ENCODE measurements around the gene SFSWAP. TPM values are rescaled to one million over a fixed set of nuclear protein-coding genes. Genes with fewer than 3 reads are reported as not detected.
"Not testable (repeated sequence)": the region's sequence is repeated elsewhere in the genome, so short reads cannot be mapped to it uniquely, and the experiment has no call there.

SFSWAP gene
- total RNA-seq, 2 experiments from 2014 or later = 54.9 to 55.9 TPM

GRCh38 chr12:131701705-131702572 lies 9.0 kb upstream of the SFSWAP start:
- no peak overlapping the region for H3K4me3 Mint-ChIP-seq
- peak; percentile 30 for DNase-seq
- CTCF ChIA-PET = no interaction called here
- H3K27ac Mint-ChIP-seq = no peak overlapping the region
- ATAC-seq = no peak
- peaks cover 6% of the 10 kb centered on the region for H3K27me3 Mint-ChIP-seq
- peaks cover 7% of the 10 kb centered on the region for H3K4me1 Mint-ChIP-seq
- no peaks in the 10 kb centered on the region for H3K36me3 Mint-ChIP-seq
- peaks cover 3% of the 10 kb centered on the region for H3K9me3 Mint-ChIP-seq (ENCODE audit: low read depth)

GRCh38 chr12:131702573-131702877 lies 8.4 kb upstream of the SFSWAP start:
- Mint-ChIP-seq H3K4me3 (no peak overlapping the region), H3K27ac (no peak overlapping the region), H3K36me3 (no peaks in the 10 kb centered on the region), H3K27me3 (peaks cover 6% of the 10 kb centered on the region), H3K4me1 (peaks cover 7% of the 10 kb centered on the region), H3K9me3 (ENCODE audit: low read depth) (peaks cover 3% of the 10 kb centered on the region)
- CTCF ChIA-PET = no interaction called here
- ATAC-seq (no peak), DNase-seq (no peak)

- CTCF ChIA-PET = no interaction called here
- H3K27me3 Mint-ChIP-seq = peaks cover 6% of the 10 kb centered on the region
- no peak overlapping the region for H3K4me3 Mint-ChIP-seq
- no peak for DNase-seq
- no peak for ATAC-seq
- H3K4me1 Mint-ChIP-seq = peaks cover 7% of the 10 kb centered on the region
- H3K36me3 Mint-ChIP-seq = no peaks in the 10 kb centered on the region
- H3K27ac Mint-ChIP-seq = no peak overlapping the region
- H3K9me3 Mint-ChIP-seq (ENCODE audit: low read depth) = peaks cover 3% of the 10 kb centered on the region
These were observed 7.7 kb upstream of the SFSWAP start for GRCh38 chr12:131703161-131703560.

- no peak overlapping the region for H3K4me3 Mint-ChIP-seq
- peaks cover 2% of the 10 kb centered on the region for H3K27me3 Mint-ChIP-seq
- H3K27ac Mint-ChIP-seq = no peak overlapping the region
- DNase-seq (no peak), ATAC-seq (no peak)
- peaks cover 4% of the 10 kb centered on the region for H3K36me3 Mint-ChIP-seq
- peaks cover 7% of the 10 kb centered on the region for H3K4me1 Mint-ChIP-seq
- CTCF ChIA-PET = no interaction called here
- H3K9me3 Mint-ChIP-seq (ENCODE audit: low read depth) = peaks cover 6% of the 10 kb centered on the region
These were observed 6.4 kb upstream of the SFSWAP start for GRCh38 chr12:131704509-131704908.

DNA sequence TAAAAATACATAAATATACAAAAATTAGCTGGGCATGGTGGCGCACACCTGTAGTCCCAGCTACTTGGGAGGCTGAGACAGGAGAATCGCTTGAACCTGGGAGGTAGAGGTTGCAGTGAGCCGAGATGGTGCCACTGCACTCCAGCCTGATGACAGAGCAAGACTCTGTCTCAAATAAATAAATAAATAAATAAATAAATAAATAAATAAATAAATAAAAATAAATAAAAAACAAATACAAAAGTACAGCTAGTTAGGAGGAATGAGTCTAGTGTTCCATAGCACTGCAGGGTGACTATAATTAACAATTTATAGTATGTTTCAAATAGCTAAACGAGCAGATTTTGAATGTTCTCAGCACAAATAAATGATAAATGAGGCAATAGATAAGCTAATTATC lies 4.2 kb upstream of the SFSWAP start:
- ATAC-seq; CTCF ChIA-PET; DNase-seq; H3K27ac Mint-ChIP-seq; H3K36me3 Mint-ChIP-seq; H3K9me3 Mint-ChIP-seq (ENCODE audit: low read depth); H3K4me3 Mint-ChIP-seq; H3K27me3 Mint-ChIP-seq: not testable (repeated sequence)
- H3K4me1 Mint-ChIP-seq = peaks cover 15% of the 10 kb centered on the region

DNA sequence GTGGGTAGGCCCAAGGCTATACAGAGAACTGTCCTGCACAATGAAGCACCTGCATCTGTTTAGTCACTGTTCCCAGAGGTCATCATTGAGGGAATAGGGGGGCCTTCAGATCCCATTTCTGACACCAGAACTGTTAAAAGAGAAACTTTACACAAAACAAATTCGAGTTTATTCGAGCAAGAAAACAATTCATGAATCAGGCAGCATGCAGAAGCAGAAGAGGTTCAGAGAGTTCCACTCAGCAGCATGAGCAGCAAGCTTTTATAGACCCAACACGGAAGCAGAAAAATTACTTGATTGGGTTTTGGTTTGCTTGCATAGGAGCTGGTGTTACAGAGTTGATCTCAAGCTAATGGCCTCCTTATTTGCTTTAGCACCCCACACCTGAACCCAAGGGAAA lies 1.7 kb upstream of the SFSWAP start:
- peak overlapping the region; percentile 99 for H3K4me3 Mint-ChIP-seq
- peaks cover 24% of the 10 kb centered on the region for H3K4me1 Mint-ChIP-seq
- CTCF ChIA-PET = no interaction called here
- no peak overlapping the region for H3K27ac Mint-ChIP-seq
- ATAC-seq = no peak
- H3K9me3 Mint-ChIP-seq (ENCODE audit: low read depth) = peaks cover 6% of the 10 kb centered on the region
- peaks cover 10% of the 10 kb centered on the region for H3K36me3 Mint-ChIP-seq
- peaks cover 2% of the 10 kb centered on the region for H3K27me3 Mint-ChIP-seq
- DNase-seq = no peak

- H3K4me1 Mint-ChIP-seq = peaks cover 24% of the 10 kb centered on the region
- H3K27me3 Mint-ChIP-seq = no peaks in the 10 kb centered on the region
- peak overlapping the region; percentile 99 for H3K4me3 Mint-ChIP-seq
- peaks cover 3% of the 10 kb centered on the region for H3K9me3 Mint-ChIP-seq (ENCODE audit: low read depth)
- peak overlapping the region; percentile 96 for H3K27ac Mint-ChIP-seq
- ATAC-seq = peak; percentile 13
- H3K36me3 Mint-ChIP-seq = peaks cover 28% of the 10 kb centered on the region
- CTCF ChIA-PET = no interaction called here
- no peak for DNase-seq
These were observed 788 bp downstream of the SFSWAP start for GRCh38 chr12:131711551-131712205.

GRCh38 chr12:131713349-131713748 lies 2.5 kb downstream of the SFSWAP start:
- no peak for ATAC-seq
- Mint-ChIP-seq H3K9me3 (ENCODE audit: low read depth) (peaks cover 3% of the 10 kb centered on the region), H3K27me3 (no peaks in the 10 kb centered on the region), H3K27ac (no peak overlapping the region), H3K36me3 (peaks cover 36% of the 10 kb centered on the region), H3K4me1 (peaks cover 24% of the 10 kb centered on the region), H3K4me3 (no peak overlapping the region)
- DNase-seq = no peak
- CTCF ChIA-PET = no interaction called here

- no peak overlapping the region for H3K4me3 Mint-ChIP-seq
- no peak for ATAC-seq
- no peak overlapping the region for H3K27ac Mint-ChIP-seq
- no peaks in the 10 kb centered on the region for H3K9me3 Mint-ChIP-seq (ENCODE audit: low read depth)
- CTCF ChIA-PET = no interaction called here
- DNase-seq = no peak
- H3K27me3 Mint-ChIP-seq = no peaks in the 10 kb centered on the region
- peaks cover 22% of the 10 kb centered on the region for H3K4me1 Mint-ChIP-seq
- peaks cover 42% of the 10 kb centered on the region for H3K36me3 Mint-ChIP-seq
These were observed 3.9 kb downstream of the SFSWAP start for GRCh38 chr12:131714759-131715158.

- DNase-seq (no peak), ATAC-seq (no peak)
- H3K9me3 Mint-ChIP-seq (ENCODE audit: low read depth) = no peaks in the 10 kb centered on the region
- H3K4me1 Mint-ChIP-seq = peaks cover 17% of the 10 kb centered on the region
- no peak overlapping the region for H3K27ac Mint-ChIP-seq
- H3K4me3 Mint-ChIP-seq = no peak overlapping the region
- H3K36me3 Mint-ChIP-seq = peaks cover 54% of the 10 kb centered on the region
- CTCF ChIA-PET = no interaction called here
- H3K27me3 Mint-ChIP-seq = no peaks in the 10 kb centered on the region
These were observed 5.4 kb downstream of the SFSWAP start for GRCh38 chr12:131716282-131716681.

DNA sequence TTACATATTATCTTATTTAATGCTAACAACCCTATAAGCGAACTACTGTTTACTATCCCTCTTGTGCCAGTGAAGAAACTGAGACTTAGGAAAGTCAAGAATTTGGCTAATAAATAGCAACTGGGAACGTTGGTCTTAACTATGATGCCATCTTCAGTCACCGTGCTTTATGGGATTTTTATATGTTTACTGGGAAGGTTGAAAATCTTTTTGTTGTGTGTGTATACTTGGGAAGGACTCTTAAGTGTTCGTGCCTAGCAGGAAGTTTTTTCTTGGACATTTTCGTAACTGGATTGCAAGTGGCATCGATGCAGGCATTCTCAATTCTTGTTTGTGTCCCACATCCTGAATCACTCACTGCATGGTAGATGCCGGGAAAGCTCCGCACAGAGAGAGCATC lies 9.4 kb downstream of the SFSWAP start:
- H3K9me3 Mint-ChIP-seq (ENCODE audit: low read depth) = no peaks in the 10 kb centered on the region
- no peak overlapping the region for H3K4me3 Mint-ChIP-seq
- no peak overlapping the region for H3K27ac Mint-ChIP-seq
- peaks cover 11% of the 10 kb centered on the region for H3K4me1 Mint-ChIP-seq
- no peaks in the 10 kb centered on the region for H3K27me3 Mint-ChIP-seq
- CTCF ChIA-PET = no interaction called here
- no peak for ATAC-seq
- DNase-seq = no peak
- H3K36me3 Mint-ChIP-seq = peaks cover 57% of the 10 kb centered on the region

DNA sequence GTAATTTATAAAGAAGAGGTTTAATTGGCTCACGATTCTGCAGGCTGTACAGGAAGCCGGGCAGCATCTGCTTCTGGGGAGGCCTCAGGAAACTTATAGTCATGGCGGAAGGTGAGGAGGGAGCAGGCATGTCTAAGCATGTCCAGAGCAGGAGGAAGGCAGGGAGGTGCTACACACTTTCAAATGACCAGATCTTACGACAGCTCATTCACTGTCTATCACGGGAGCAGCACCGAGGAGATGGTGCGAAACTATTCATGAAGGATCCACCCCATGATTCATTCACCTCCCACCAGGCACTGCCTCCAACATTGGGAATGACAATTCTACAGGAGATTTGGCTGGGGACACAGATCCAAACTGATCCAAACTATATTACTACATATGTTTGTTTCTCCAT lies 10.0 kb downstream of the SFSWAP start:
- H3K27me3 Mint-ChIP-seq = no peaks in the 10 kb centered on the region
- CTCF ChIA-PET = interaction anchor here (0.6 kb wide), 1 partner anchor 20 kb away, joined by 4 read pairs; no protein-coding TSS in a partner anchor
- H3K4me1 Mint-ChIP-seq = peaks cover 11% of the 10 kb centered on the region
- ATAC-seq (no peak), DNase-seq (no peak)
- peaks cover 56% of the 10 kb centered on the region for H3K36me3 Mint-ChIP-seq
- no peak overlapping the region for H3K27ac Mint-ChIP-seq
- no peaks in the 10 kb centered on the region for H3K9me3 Mint-ChIP-seq (ENCODE audit: low read depth)
- H3K4me3 Mint-ChIP-seq = no peak overlapping the region

DNA sequence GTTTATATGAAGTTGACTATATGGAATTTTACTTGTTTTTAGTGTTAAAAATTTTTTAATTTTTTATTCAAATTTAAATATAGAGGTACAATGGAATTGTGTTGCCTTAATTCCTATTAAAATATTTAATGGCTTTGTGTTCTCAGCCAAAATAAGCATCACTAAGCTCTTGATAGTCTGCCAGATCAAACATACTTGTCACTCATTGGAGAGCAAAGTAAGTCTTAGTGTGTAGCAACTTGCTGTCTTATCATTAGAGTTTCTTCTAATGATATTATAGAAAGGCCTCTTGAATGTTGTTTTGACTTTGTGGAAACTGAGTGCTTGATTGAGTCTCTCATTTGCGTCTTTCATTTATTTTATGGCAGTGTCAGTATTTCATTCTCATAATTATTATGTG lies 10.7 kb downstream of the SFSWAP start:
- CTCF ChIA-PET = interaction anchor here (0.6 kb wide), 1 partner anchor 19 kb away, joined by 4 read pairs; no protein-coding TSS in a partner anchor
- no peak for ATAC-seq
- Mint-ChIP-seq H3K4me1 (peaks cover 11% of the 10 kb centered on the region), H3K36me3 (peaks cover 52% of the 10 kb centered on the region), H3K4me3 (no peak overlapping the region), H3K9me3 (ENCODE audit: low read depth) (no peaks in the 10 kb centered on the region), H3K27ac (peak overlapping the region; percentile 1), H3K27me3 (no peaks in the 10 kb centered on the region)
- DNase-seq = no peak

DNA sequence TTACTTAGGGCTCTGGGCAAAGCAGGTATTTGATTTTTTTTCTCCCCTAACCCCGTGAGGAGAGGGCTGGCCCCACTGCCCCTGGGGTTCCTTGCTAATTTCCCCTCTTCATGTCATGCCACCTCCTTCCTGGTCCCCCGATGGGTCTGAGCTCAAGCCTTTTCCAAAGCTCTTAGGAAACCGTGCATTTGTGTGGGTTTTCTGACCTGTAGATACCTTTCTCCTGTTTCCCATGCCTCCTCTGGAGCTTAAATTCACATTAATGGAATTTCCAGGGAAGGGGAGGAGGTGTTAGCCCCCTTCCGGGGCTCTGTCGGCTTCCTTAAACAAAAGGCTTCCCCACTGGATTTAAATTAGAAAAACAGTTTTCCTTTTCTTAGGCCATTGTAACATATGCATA lies 12.6 kb downstream of the SFSWAP start:
- H3K4me3 Mint-ChIP-seq = no peak overlapping the region
- peaks cover 11% of the 10 kb centered on the region for H3K4me1 Mint-ChIP-seq
- ATAC-seq (no peak), DNase-seq (no peak)
- H3K27me3 Mint-ChIP-seq = no peaks in the 10 kb centered on the region
- no peak overlapping the region for H3K27ac Mint-ChIP-seq
- no peaks in the 10 kb centered on the region for H3K9me3 Mint-ChIP-seq (ENCODE audit: low read depth)
- H3K36me3 Mint-ChIP-seq = peaks cover 59% of the 10 kb centered on the region
- CTCF ChIA-PET = no interaction called here
